ENCODE results near the gene SLC30A10.

SLC30A10 gene

GRCh38 chr1:219927956-219928790 is at the start of gene SLC30A10:
Gene SLC30A10 (minus strand): TSS chr1:219928557. CDS start chr1:219928440, 117 bp downstream.
- H3K27ac ChIP-seq = no peak within 1 kb of the TSS

GRCh38 chr1:219973213-219973612 is 44.9 kb upstream of the SLC30A10 start:
- TF ChIP-seq CTCF (conservative IDR thresholded peaks at IDR 0.05) = no peak
- H3K27ac ChIP-seq = no peak overlapping the region

More at GRCh38 chr1:219927956-219928790, at the start of gene SLC30A10:
- no peak; the same call in 1 of the 2 replicates for TF ChIP-seq CTCF (conservative IDR thresholded peaks at IDR 0.05)

GRCh38 chr1:219967361-219967760 is 39.0 kb upstream of the SLC30A10 start:
- no peak for TF ChIP-seq CTCF (conservative IDR thresholded peaks at IDR 0.05)
- H3K27ac ChIP-seq = no peak overlapping the region

- TF ChIP-seq CTCF (conservative IDR thresholded peaks at IDR 0.05) = no peak
Measured at GRCh38 chr1:219966071-219966349, 37.7 kb upstream of the SLC30A10 start.

GRCh38 chr1:219965285-219966070 is 37.1 kb upstream of the SLC30A10 start:
- no peak for TF ChIP-seq CTCF (conservative IDR thresholded peaks at IDR 0.05)
- no peak overlapping the region for H3K27ac ChIP-seq

More at GRCh38 chr1:219966071-219966349, 37.7 kb upstream of the SLC30A10 start:
- no peak overlapping the region for H3K27ac ChIP-seq

GRCh38 chr1:219963432-219963831 is 35.1 kb upstream of the SLC30A10 start:
- TF ChIP-seq CTCF (conservative IDR thresholded peaks at IDR 0.05) = no peak

GRCh38 chr1:219961684-219962083 is 33.3 kb upstream of the SLC30A10 start:
- TF ChIP-seq CTCF (conservative IDR thresholded peaks at IDR 0.05) = no peak
- no peak overlapping the region for H3K27ac ChIP-seq

More at GRCh38 chr1:219963432-219963831, 35.1 kb upstream of the SLC30A10 start:
- no peak overlapping the region for H3K27ac ChIP-seq
